Measurements from ENCODE around the gene WNT9A.

Gene WNT9A

DNA sequence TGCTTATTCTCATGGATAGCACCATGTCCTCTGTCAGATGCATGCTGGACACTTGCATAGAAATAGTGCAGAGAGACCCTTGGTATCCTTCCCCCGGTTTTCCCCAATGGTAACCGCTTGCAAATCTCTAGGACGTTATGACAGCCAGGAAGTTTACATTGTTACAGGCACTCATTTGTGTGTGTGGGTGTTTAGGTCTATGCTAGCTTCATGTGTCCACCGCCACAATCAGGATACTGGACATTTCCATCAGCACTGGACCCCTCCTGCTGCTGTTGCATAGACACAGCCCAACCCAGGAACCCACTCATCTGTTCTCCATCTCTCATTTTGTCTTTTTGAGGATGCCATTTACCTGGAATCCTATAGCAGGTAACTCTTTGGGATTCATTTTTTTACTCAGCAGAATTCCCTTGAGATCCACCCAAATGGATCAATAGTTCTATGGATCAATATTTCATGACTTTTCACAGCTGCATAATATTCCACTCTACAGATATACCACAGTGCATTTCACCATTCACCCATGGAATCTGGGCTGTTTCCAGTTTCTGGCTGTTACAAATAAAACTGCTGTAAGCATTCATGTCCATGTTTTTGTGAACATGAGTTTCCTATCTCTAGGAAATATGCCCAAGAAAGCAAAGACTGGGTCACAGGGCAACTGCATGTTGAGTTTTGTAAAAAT is 6.6 kb upstream of the WNT9A start:
- DNase-seq: no peak

- DNase-seq: no peak
Measured at GRCh38 chr1:227953022-227953412, 5.3 kb upstream of the WNT9A start.

- DNase-seq: no peak
Measured at GRCh38 chr1:227952374-227953021, 4.8 kb upstream of the WNT9A start.

- DNase-seq: no peak
Measured at GRCh38 chr1:227951624-227952373, 4.1 kb upstream of the WNT9A start.

DNA sequence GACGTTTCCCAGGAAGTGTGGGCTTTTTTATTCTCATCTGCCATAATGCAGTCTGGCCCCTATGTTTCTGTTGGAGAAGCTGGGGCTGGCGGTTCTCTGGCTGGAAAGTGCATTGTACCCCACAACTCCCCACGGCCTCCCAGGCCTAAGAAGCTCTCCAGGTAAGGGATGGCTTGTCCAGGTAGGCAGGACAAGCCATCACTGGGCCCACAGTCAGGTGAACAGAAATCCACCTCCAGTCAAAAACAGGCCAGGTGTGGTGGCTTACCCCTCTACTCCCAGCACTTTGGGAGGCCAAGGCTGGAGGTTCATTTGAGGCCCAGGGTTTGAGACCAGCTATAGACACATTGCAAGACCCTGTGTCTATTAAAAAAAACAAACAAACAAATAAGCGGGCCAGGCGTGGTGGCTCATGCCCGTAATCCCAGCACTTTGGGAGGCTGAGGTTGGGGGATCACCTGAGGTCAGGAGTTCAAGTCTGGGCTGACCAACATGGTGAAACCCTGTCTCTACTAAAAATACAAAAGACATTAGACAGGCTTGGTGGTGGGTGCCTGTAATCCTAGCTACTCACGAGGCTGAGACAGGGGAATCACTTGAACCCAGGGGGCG is 3.1 kb upstream of the WNT9A start:
- DNase-seq: no peak

- DNase-seq: no peak
Measured at GRCh38 chr1:227949954-227950734, 2.4 kb upstream of the WNT9A start.

- DNase-seq: no peak
Measured at GRCh38 chr1:227949341-227949921, 1.7 kb upstream of the WNT9A start.

GRCh38 chr1:227948493-227949260 is 945 bp upstream of the WNT9A start:
- no peak for DNase-seq

DNA sequence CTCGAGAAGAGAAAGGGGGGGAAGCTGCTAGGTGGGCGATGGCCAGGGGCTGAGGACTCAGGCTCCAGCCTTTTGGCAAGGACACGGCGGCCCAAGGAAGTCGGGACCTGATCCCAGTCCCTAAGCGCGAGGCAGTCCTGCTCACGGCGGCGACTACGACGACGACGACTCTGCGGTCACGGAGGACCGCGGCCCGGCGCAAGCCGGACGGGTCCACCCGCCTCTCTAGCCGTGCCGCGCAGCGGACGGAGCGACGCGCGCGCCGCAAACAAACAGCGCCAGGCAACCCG is 401 bp downstream of the WNT9A start:
- no peak for DNase-seq

- peak; percentile 46 for DNase-seq
Measured at GRCh38 chr1:227946624-227947385, 927 bp downstream of the WNT9A start.

GRCh38 chr1:227945891-227946623 is 1.7 kb downstream of the WNT9A start:
- no peak for DNase-seq

DNA sequence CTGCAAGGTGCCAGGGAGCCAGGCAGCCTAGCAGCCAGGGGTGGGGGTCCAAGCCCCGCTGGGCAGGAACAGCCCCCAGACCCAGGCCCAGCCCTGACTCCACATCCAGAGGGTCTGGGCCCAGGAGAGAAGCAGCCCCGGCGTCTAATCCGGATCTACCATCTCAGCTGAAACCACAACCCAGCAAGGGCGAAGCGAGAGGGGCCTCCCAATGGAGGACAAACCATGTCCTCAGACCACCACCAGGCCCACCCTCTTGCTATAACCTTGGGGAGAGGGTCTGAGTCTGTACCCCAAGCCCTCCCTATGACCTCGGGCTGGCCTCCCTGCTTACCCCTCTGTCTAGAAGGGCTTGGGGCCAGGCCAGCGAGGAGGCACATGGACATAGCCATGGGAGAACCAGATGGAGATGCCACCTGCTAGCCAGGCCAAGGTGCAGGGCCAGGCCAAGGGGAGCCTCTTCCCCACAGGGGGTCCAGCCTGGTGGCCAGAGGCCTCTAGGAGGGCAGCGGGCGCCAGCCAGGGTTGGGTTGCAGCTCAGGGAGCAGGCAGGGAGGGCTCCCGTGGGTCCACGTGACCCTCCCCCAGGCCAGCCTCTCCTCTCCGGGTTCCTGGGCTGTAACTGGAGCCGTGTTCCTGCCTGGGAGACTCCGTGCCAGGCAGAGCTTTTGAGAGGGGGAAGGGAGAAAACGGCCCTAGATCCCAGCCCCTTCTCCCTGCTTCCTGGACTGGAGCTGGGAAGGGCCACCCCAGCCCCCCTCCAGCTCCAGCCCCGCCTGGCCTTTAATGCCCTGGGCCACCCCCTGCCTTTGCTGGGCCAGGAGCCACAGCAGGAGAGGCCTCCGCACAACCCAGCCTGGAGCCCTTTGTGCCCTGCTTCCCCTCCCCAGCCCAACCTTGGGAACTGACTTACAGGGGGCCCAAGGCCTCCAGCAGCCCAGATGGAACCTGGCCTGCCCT is 2.5 kb downstream of the WNT9A start:
- DNase-seq: no peak

GRCh38 chr1:227944090-227944930 is 3.4 kb downstream of the WNT9A start:
- no peak for DNase-seq

GRCh38 chr1:227943381-227944089 is 4.2 kb downstream of the WNT9A start:
- DNase-seq: no peak

GRCh38 chr1:227942716-227943261 is 4.9 kb downstream of the WNT9A start:
- no peak for DNase-seq

- DNase-seq: no peak
Measured at GRCh38 chr1:227942021-227942715, 5.6 kb downstream of the WNT9A start.

Data from activated effector memory CD4-positive, alpha-beta T cell treated with Interleukin-2 at 50 U/mL for 16 hours (primary cell).